Activated CD4-positive, alpha-beta memory T cell treated with anti-CD3 and anti-CD28 coated beads for 36 hours (primary cell): ENCODE results near the gene PLPPR3. TPM values are rescaled to one million over a fixed set of nuclear protein-coding genes. Genes with fewer than 3 reads are reported as not detected.
"Not testable (repeated sequence)": the region's sequence is repeated elsewhere in the genome, so short reads cannot be mapped to it uniquely, and the experiment has no call there.

ENCODE experiments used
- CTCF ChIA-PET: fragments of 350-600 bp; sonication (Branson Sonifier 250); formaldehyde crosslinking; loops from one replicate; lab custom pipeline; 2021; ENCODE audit warnings: antibody characterized with exemption, inconsistent platforms; lab: Charles Lee
- POLR2A ChIA-PET: fragments of 350-600 bp; sonication (Branson Sonifier 250); formaldehyde crosslinking; loops from one replicate; lab custom pipeline; 2021; ENCODE audit warnings: antibody characterized with exemption; lab: Charles Lee
- DNase-seq: peaks from one replicate; pipeline ENCODE4 v3.0.0-alpha.2; 2020
- H3K27ac Mint-ChIP-seq: one replicate; pipeline ENCODE4 v1.8.0; 2021; ENCODE audit warnings: mixed read lengths
- H3K27me3 Mint-ChIP-seq: one replicate; pipeline ENCODE4 v1.8.0; 2021; ENCODE audit warnings: mixed read lengths
- H3K36me3 Mint-ChIP-seq: one replicate; pipeline ENCODE4 v1.8.0; 2021; ENCODE audit warnings: mixed read lengths
- H3K4me1 Mint-ChIP-seq: one replicate; pipeline ENCODE4 v1.8.0; 2021; ENCODE audit warnings: low read depth, mixed read lengths
- H3K4me3 Mint-ChIP-seq: one replicate; pipeline ENCODE4 v1.8.0; 2021; ENCODE audit warnings: mild to moderate bottlenecking, mixed read lengths
- H3K9me3 Mint-ChIP-seq: one replicate; pipeline ENCODE4 v1.8.0; 2021; ENCODE audit warnings: mixed read lengths
- intact Hi-C: fragments of 100-400 bp; cut with micrococcal nuclease; formaldehyde crosslinking; loops from one replicate; pipeline ENCODE4 v1.15.1; 2023
- total RNA-seq, 2 experiments: library from RNA; stranded (reverse); gene quantifications; one replicate each; pipeline ENCODE4 v1.2.3, GENCODE V29; 2021

Gene PLPPR3
- total RNA-seq, 2 experiments from 2014 or later: not detected

- Mint-ChIP-seq H3K4me1 (peaks cover 14% of the 10 kb centered on the region), H3K36me3 (no peaks in the 10 kb centered on the region), H3K9me3 (no peaks in the 10 kb centered on the region), H3K27me3 (peaks cover 8% of the 10 kb centered on the region), H3K4me3 (no peak overlapping the region), H3K27ac (no peak overlapping the region)
- DNase-seq: peak; percentile 84
- POLR2A ChIA-PET: no interaction called here
- CTCF ChIA-PET: interaction anchor here (3.4 kb wide), 1 partner anchor 58 kb away, joined by 33 read pairs; no protein-coding TSS in a partner anchor
- intact Hi-C loops: loop anchor here (1.0 to 5.0 kb wide), 4 partner anchors 58 to 120 kb away; partner anchors contain the start of genes PTBP1 and WDR18
Measured at GRCh38 chr19:861756-862580, 40.2 kb upstream of the PLPPR3 start.

DNA sequence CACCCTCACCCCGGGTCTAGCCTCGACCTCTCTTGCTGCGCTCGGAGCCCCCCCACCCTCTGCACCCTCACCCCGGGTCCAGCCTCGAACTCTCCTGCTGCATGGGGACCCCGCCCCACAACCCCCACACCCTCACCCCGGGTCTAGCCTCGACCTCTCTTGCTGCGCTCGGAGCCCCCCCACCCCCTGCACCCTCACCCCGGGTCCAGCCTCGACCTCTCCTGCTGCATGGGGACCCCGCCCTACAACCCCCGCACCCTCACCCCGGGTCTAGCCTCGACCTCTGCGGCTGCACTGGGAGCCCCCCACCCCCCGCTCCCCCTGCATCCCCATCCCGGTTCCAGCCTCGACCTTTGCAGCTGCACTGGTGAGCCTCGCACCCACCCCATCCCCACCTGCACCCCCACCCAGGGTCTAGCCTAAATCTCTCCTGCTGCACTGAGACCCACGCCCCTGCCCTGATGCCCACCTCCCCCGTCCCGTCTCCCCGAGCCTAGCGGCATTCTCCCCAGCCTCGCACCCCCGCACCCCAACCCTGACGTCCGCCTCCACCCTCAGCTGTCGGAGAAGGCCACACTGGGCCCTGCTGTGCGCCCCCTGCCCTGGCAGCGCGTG, 39.5 kb upstream of the PLPPR3 start:
- POLR2A ChIA-PET: no interaction called here
- no peaks in the 10 kb centered on the region for H3K9me3 Mint-ChIP-seq

GRCh38 chr19:858868-859843, 37.4 kb upstream of the PLPPR3 start, which contains the start of gene CFD:
Gene CFD (plus strand): TSS chr19:859664. CDS start chr19:859690, 26 bp downstream.
- H3K36me3 Mint-ChIP-seq: no peaks in the 10 kb centered on the region
- ChIA-PET CTCF (interaction anchor here (0.6 to 2.0 kb wide), 6 partner anchors 62 to 160 kb away, joined by 3 to 10 read pairs (median 4); partner anchors contain the start of gene WDR18), POLR2A (no interaction called here)
- H3K9me3 Mint-ChIP-seq: no peaks in the 10 kb centered on the region
- intact Hi-C loops: no loop called here
- peaks cover 8% of the 10 kb centered on the region for H3K27me3 Mint-ChIP-seq
- no peak within 1 kb of the TSS for H3K27ac Mint-ChIP-seq
- no peak for DNase-seq
- peaks cover 14% of the 10 kb centered on the region for H3K4me1 Mint-ChIP-seq
- no peak within 1 kb of the TSS for H3K4me3 Mint-ChIP-seq

More for the DNA sequence above, 39.5 kb upstream of the PLPPR3 start:
- DNase-seq: no peak
- H3K4me3 Mint-ChIP-seq: no peak overlapping the region
- peaks cover 8% of the 10 kb centered on the region for H3K27me3 Mint-ChIP-seq
- CTCF ChIA-PET: interaction anchor here (1.4 kb wide), 1 partner anchor 122 kb away, joined by 4 read pairs; the partner anchor contains the start of gene WDR18
- intact Hi-C loops: loop anchor here (5.0 kb wide), 1 partner anchor 121 kb away; the partner anchor contains the start of gene WDR18
- H3K27ac Mint-ChIP-seq: no peak overlapping the region
- peaks cover 14% of the 10 kb centered on the region for H3K4me1 Mint-ChIP-seq
- H3K36me3 Mint-ChIP-seq: no peaks in the 10 kb centered on the region

DNA sequence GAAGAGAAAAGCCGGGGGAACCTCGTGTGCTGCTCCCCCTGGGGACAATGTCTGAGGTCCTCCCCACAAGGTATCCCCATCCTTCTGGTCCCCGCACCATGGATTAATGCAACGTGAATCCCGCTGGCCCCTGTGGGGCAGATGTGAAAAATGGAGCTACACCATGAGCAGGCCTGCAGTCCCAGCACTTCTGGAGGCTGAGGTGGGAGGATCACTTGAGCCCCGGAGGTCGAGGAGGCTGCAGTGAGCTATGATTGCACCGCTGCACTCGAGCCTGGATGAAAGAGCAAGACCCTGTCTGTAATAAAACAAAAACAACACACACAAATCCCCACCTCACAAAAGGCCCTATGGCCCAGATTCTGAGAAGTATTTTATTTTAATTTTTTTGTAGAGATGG, 36.5 kb upstream of the PLPPR3 start:
- peaks cover 8% of the 10 kb centered on the region for H3K4me1 Mint-ChIP-seq
- ChIA-PET POLR2A (no interaction called here), CTCF (interaction anchor here (0.6 to 2.0 kb wide), 3 partner anchors 89 to 159 kb away, joined by 3 to 10 read pairs (median 5); partner anchors contain the start of gene WDR18)
- H3K27ac Mint-ChIP-seq: no peak overlapping the region
- peaks cover 8% of the 10 kb centered on the region for H3K27me3 Mint-ChIP-seq
- H3K9me3 Mint-ChIP-seq: no peaks in the 10 kb centered on the region
- no peaks in the 10 kb centered on the region for H3K36me3 Mint-ChIP-seq
- no peak overlapping the region for H3K4me3 Mint-ChIP-seq
- DNase-seq: no peak
- intact Hi-C loops: no loop called here

- Mint-ChIP-seq H3K27ac (no peak overlapping the region), H3K4me1 (no peaks in the 10 kb centered on the region), H3K36me3 (no peaks in the 10 kb centered on the region), H3K9me3 (no peaks in the 10 kb centered on the region), H3K27me3 (peaks cover 15% of the 10 kb centered on the region), H3K4me3 (no peak overlapping the region)
- POLR2A ChIA-PET: no interaction called here
- CTCF ChIA-PET: interaction anchor here (1.0 to 2.3 kb wide), 6 partner anchors 8 to 147 kb away, joined by 3 to 11 read pairs (median 4); partner anchors contain the start of genes MED16, RNU6-9 and WDR18
- intact Hi-C loops: no loop called here
- no peak for DNase-seq
Measured at GRCh38 chr19:855566-856120, 33.9 kb upstream of the PLPPR3 start.

DNA sequence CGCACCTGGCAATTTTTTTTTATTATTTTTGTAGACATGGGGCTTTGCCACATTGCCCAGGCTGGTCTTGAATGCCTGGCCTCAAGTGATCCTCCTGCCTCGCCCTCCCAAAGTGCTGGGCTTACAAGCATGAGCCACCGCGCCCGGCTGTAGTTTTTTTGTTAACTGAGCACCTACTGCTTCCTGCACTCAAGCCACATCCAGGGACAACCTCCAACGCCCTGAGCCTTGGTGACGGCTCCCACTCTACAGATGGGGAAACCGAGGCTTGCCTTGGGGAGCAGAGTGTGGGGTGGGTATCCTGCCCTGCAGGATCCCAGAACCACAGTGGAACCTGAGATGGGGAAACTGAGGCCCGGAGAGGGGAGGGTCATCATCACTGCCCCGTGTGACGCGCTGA, 33.4 kb upstream of the PLPPR3 start:
- H3K27me3 Mint-ChIP-seq: peaks cover 18% of the 10 kb centered on the region
- intact Hi-C loops: no loop called here
- H3K9me3 Mint-ChIP-seq: no peaks in the 10 kb centered on the region
- CTCF ChIA-PET: interaction anchor here (0.6 to 1.6 kb wide), 3 partner anchors 24 to 134 kb away, joined by 3 to 5 read pairs (median 3); partner anchors contain the start of gene WDR18
- POLR2A ChIA-PET: no interaction called here
- H3K36me3 Mint-ChIP-seq: no peaks in the 10 kb centered on the region
- H3K4me3 Mint-ChIP-seq: no peak overlapping the region
- H3K27ac Mint-ChIP-seq: no peak overlapping the region
- H3K4me1 Mint-ChIP-seq: no peaks in the 10 kb centered on the region
- no peak for DNase-seq

DNA sequence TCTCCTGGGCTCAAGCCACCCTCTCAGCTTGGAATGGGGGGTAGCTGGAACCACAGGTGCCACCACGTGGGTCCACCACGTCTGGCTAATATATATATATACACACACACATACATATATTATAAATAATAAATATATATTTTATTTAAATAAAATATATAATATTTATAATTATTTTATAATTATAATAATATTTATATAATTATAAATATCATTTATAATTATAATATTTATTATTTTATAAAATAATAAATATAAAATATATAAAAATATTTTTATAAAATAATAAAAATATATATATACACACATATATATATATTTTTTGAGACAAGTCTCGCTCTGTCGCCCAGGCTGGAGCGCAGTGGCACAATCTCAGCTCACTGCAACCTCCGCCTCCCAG, 32.8 kb upstream of the PLPPR3 start:
- peaks cover 16% of the 10 kb centered on the region for H3K27me3 Mint-ChIP-seq
- CTCF ChIA-PET: interaction anchor here (0.6 to 1.1 kb wide), 4 partner anchors 9 to 425 kb away, joined by 3 to 5 read pairs (median 3); no protein-coding TSS in a partner anchor
- intact Hi-C loops: no loop called here
- POLR2A ChIA-PET: no interaction called here
- H3K9me3 Mint-ChIP-seq: no peaks in the 10 kb centered on the region
- H3K36me3 Mint-ChIP-seq: no peaks in the 10 kb centered on the region
- DNase-seq: no peak
- no peak overlapping the region for H3K4me3 Mint-ChIP-seq
- H3K4me1 Mint-ChIP-seq: no peaks in the 10 kb centered on the region
- no peak overlapping the region for H3K27ac Mint-ChIP-seq

DNA sequence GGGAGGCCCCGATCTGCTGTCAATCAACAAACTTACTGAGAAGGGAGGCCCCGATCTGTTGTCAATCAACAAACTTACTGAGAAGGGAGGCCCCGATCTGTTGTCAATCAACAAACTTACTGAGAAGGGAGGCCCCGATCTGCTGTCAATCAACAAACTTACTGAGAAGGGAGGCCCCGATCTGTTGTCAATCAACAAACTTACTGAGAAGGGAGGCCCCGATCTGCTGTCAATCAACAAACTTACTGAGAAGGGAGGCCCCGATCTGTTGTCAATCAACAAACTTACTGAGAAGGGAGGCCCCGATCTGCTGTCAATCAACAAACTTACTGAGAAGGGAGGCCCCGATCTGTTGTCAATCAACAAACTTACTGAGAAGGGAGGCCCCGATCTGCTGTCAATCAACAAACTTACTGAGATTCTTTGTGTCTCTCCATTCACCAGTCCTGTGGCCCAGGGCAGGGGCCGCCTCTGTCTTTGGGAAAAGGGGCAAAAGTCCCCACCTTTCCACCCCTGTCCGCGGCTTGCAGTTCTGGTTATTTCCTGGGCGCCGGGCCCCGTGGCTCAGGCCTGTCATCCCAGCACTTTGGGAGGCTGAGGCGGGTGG, 32.0 kb upstream of the PLPPR3 start:
- H3K4me3 Mint-ChIP-seq, DNase-seq, H3K4me1 Mint-ChIP-seq, H3K27ac Mint-ChIP-seq, intact Hi-C loops, POLR2A ChIA-PET, H3K36me3 Mint-ChIP-seq, H3K9me3 Mint-ChIP-seq: not testable (repeated sequence)
- H3K27me3 Mint-ChIP-seq: peaks cover 14% of the 10 kb centered on the region
- CTCF ChIA-PET: interaction anchor here (1.1 kb wide), 1 partner anchor 9 kb away, joined by 5 read pairs; no protein-coding TSS in a partner anchor

DNA sequence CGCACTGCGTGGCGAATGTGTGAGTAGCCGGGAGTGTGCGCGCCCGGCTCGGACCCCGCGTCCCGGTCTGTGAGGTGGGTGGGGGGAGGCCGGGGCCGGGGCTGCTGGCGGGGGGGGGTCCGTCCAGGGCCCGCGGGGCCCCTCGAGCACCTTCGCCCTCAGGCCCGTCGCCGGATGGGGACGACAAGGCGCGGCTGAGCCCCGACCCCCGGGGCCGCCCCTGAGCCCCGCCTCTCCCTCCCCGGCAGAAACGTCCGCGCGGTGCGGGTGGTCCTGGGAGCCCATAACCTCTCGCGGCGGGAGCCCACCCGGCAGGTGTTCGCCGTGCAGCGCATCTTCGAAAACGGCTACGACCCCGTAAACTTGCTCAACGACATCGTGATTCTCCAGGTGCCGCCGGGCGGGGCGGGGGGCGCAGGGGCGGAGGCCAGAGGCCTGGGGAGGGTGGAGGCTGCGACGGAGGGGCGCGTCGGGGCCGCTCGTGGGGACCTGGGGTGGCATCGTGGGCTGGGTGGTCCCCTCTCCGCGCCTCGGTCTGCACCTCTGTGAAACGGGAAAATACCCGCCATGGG, 31.3 kb upstream of the PLPPR3 start:
- intact Hi-C loops: no loop called here
- H3K4me1 Mint-ChIP-seq: no peaks in the 10 kb centered on the region
- ChIA-PET CTCF (no interaction called here), POLR2A (no interaction called here)
- peaks cover 15% of the 10 kb centered on the region for H3K27me3 Mint-ChIP-seq
- no peak overlapping the region for H3K27ac Mint-ChIP-seq
- H3K9me3 Mint-ChIP-seq: no peaks in the 10 kb centered on the region
- no peak for DNase-seq
- H3K4me3 Mint-ChIP-seq: no peak overlapping the region
- no peaks in the 10 kb centered on the region for H3K36me3 Mint-ChIP-seq

DNA sequence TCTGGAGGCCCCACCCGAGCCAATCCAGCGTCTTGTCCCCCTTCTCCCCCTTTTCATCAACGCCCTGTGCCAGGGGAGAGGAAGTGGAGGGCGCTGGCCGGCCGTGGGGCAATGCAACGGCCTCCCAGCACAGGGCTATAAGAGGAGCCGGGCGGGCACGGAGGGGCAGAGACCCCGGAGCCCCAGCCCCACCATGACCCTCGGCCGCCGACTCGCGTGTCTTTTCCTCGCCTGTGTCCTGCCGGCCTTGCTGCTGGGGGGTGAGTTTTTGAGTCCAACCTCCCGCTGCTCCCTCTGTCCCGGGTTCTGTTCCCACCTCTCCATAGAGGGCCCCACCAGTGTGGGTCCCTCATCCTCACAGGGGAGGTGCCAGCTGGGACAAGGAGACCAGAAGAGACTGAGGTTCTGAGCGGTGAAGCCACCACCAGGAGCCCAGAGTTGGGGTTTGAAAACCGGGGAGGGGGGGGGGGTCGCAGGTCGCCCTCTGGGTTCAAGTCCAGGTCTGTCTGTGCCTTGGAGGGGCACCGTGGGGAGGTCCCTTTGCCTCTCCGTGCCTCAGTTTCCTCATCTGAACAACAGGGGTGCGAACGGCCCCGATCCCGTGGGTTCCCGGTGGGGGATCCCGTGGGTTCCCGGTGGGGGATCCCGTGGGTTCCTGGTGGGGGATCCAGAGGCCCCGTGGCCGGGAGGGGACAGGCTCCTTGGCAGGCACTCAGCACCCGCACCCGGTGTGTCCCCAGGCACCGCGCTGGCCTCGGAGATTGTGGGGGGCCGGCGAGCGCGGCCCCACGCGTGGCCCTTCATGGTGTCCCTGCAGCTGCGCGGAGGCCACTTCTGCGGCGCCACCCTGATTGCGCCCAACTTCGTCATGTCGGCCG, 30.6 kb upstream of the PLPPR3 start, which contains the start of gene ELANE:
Gene ELANE, plus strand, starts transcription at position 168 of the 878 bp plus-strand sequence. Its CDS starts 26 bp downstream, at position 194.
- H3K36me3 Mint-ChIP-seq: no peaks in the 10 kb centered on the region
- no peak for DNase-seq
- POLR2A ChIA-PET: no interaction called here
- no peaks in the 10 kb centered on the region for H3K9me3 Mint-ChIP-seq
- peaks cover 18% of the 10 kb centered on the region for H3K27me3 Mint-ChIP-seq
- H3K4me3 Mint-ChIP-seq: no peak within 1 kb of the TSS
- no peak within 1 kb of the TSS for H3K27ac Mint-ChIP-seq
- no peaks in the 10 kb centered on the region for H3K4me1 Mint-ChIP-seq
- intact Hi-C loops: no loop called here
- CTCF ChIA-PET: no interaction called here
